ENCODE results near the gene PTPRG. TPM values are rescaled to one million over a fixed set of nuclear protein-coding genes. Genes with fewer than 3 reads are reported as not detected.

The PTPRG gene
- total and polyA plus RNA-seq, 2 donors (not counting 3 experiments of a cell fraction or from before 2014, with no cell fraction given) = 8.9 to 39.1 TPM

- intact Hi-C loops (cut with micrococcal nuclease) (no loop called here), dilution Hi-C loops (cut with MboI; ENCODE audit: extremely low pct_ligation_motif_present, low sequenced_read_pairs) (no loop called here)
- no peak overlapping the region for H2AFZ ChIP-seq (ENCODE audit: low read depth, low read length)
- no peaks in the 10 kb centered on the region for H3K27me3 ChIP-seq (ENCODE audit: control insufficient read depth in 2 of 2, insufficient read depth in 2 of 2, low read length in 2 of 2)
- no peak overlapping the region for H3K4me2 ChIP-seq (ENCODE audit: insufficient read depth, low read length)
- H3K79me2 ChIP-seq (ENCODE audit: control insufficient read depth, insufficient read depth, low read length) = peaks cover 2% of the 10 kb centered on the region
- H3K4me3 ChIP-seq (replicated peaks in 1 of 3; ENCODE audit: insufficient read depth in 1 of 3, low read depth in 1 of 3, low read length in 3 of 3) = no peak overlapping the region
- H3K4me1 ChIP-seq (ENCODE audit: control insufficient read depth, extremely low read depth, insufficient read depth, low read length) = no peaks in the 10 kb centered on the region
- TF ChIP-seq EZH2 (IDR thresholded peaks at IDR 0.05; ENCODE audit: borderline replicate concordance, low read depth, low read length, severe bottlenecking) = no peak
- TF ChIP-seq CTCF (IDR thresholded peaks at IDR 0.05; ENCODE audit: extremely low read depth in 1 of 2, insufficient read depth in 1 of 2, low read depth in 1 of 2, low read length in 2 of 2) = no peak
- TF ChIP-seq FOS (IDR thresholded peaks at IDR 0.05; ENCODE audit: borderline replicate concordance, insufficient read depth, low read length) = no peak
- TF ChIP-seq POLR2AphosphoS5 (IDR thresholded peaks at IDR 0.05; ENCODE audit: insufficient read depth, low read depth, low read length) = no peak
- no peak for TF ChIP-seq JUN (IDR thresholded peaks at IDR 0.05; ENCODE audit: borderline replicate concordance, insufficient read depth, insufficient read length, low read depth)
- no peak overlapping the region for H3K27ac ChIP-seq (ENCODE audit: insufficient read depth, low read depth, low read length)
- H3K9me3 ChIP-seq (replicated peaks; ENCODE audit: control insufficient read depth, insufficient read depth, low read length) = no peaks in the 10 kb centered on the region
- FAIRE-seq (no peak), DNase-seq (ENCODE audit: low read depth, low spot score) (no peak)
- no peaks in the 10 kb centered on the region for H3K9me1 ChIP-seq (replicated peaks; ENCODE audit: control insufficient read depth, extremely low read depth, insufficient read depth, low read length)
- ChIA-PET CTCF (no interaction called here), POLR2A (no interaction called here)
- no peak overlapping the region for H3K9ac ChIP-seq (replicated peaks; ENCODE audit: extremely low read depth, insufficient read depth, low read length)
- BruUV-seq (replicated peaks) = no TSS peak
- H4K20me1 ChIP-seq (replicated peaks; ENCODE audit: control insufficient read depth, extremely low read depth, insufficient read depth, low read length) = no peaks in the 10 kb centered on the region
- no peaks in the 10 kb centered on the region for H3K36me3 ChIP-seq (ENCODE audit: control insufficient read depth in 2 of 2, extremely low read depth in 1 of 2, insufficient read depth in 2 of 2, low read length in 2 of 2)
Measured at GRCh38 chr3:61600195-61600594, 38.8 kb downstream of the PTPRG start.

- ChIA-PET POLR2A (no interaction called here), CTCF (no interaction called here)
- intact Hi-C loops (cut with micrococcal nuclease) = no loop called here
- H2AFZ ChIP-seq (ENCODE audit: low read depth, low read length) = no peak overlapping the region
- no peak overlapping the region for H3K4me3 ChIP-seq (replicated peaks in 1 of 3; ENCODE audit: insufficient read depth in 1 of 3, low read depth in 1 of 3, low read length in 3 of 3)
- dilution Hi-C loops (cut with MboI; ENCODE audit: extremely low pct_ligation_motif_present, low sequenced_read_pairs) = no loop called here
- H3K9me1 ChIP-seq (replicated peaks; ENCODE audit: control insufficient read depth, extremely low read depth, insufficient read depth, low read length) = no peaks in the 10 kb centered on the region
- H3K27ac ChIP-seq (ENCODE audit: insufficient read depth, low read depth, low read length) = no peak overlapping the region
- no peaks in the 10 kb centered on the region for H3K27me3 ChIP-seq (ENCODE audit: control insufficient read depth in 2 of 2, insufficient read depth in 2 of 2, low read length in 2 of 2)
- H3K9me3 ChIP-seq (replicated peaks; ENCODE audit: control insufficient read depth, insufficient read depth, low read length) = no peaks in the 10 kb centered on the region
- H3K4me1 ChIP-seq (ENCODE audit: control insufficient read depth, extremely low read depth, insufficient read depth, low read length) = no peaks in the 10 kb centered on the region
- H3K9ac ChIP-seq (replicated peaks; ENCODE audit: extremely low read depth, insufficient read depth, low read length) = no peak overlapping the region
- no peaks in the 10 kb centered on the region for H3K36me3 ChIP-seq (ENCODE audit: control insufficient read depth in 2 of 2, extremely low read depth in 1 of 2, insufficient read depth in 2 of 2, low read length in 2 of 2)
- BruUV-seq (replicated peaks) = no TSS peak
- peaks cover 2% of the 10 kb centered on the region for H3K79me2 ChIP-seq (ENCODE audit: control insufficient read depth, insufficient read depth, low read length)
- DNase-seq (ENCODE audit: low read depth, low spot score) (no peak), FAIRE-seq (no peak)
- no peak overlapping the region for H3K4me2 ChIP-seq (ENCODE audit: insufficient read depth, low read length)
- TF ChIP-seq POLR2A (IDR thresholded peaks at IDR 0.05; ENCODE audit: low read depth, low read length) (no peak), MAX (IDR thresholded peaks at IDR 0.05; ENCODE audit: insufficient read depth, insufficient read length) (no peak), POLR2AphosphoS5 (IDR thresholded peaks at IDR 0.05; ENCODE audit: insufficient read depth, low read depth, low read length) (no peak), JUN (IDR thresholded peaks at IDR 0.05; ENCODE audit: borderline replicate concordance, insufficient read depth, insufficient read length, low read depth) (no peak), FOS (IDR thresholded peaks at IDR 0.05; ENCODE audit: borderline replicate concordance, insufficient read depth, low read length) (no peak), EZH2 (IDR thresholded peaks at IDR 0.05; ENCODE audit: borderline replicate concordance, low read depth, low read length, severe bottlenecking) (no peak), CTCF (IDR thresholded peaks at IDR 0.05; ENCODE audit: extremely low read depth in 1 of 2, insufficient read depth in 1 of 2, low read depth in 1 of 2, low read length in 2 of 2) (no peak), MYC (IDR thresholded peaks at IDR 0.05; ENCODE audit: low read depth, low read length) (no peak), GATA2 (IDR thresholded peaks at IDR 0.05; ENCODE audit: insufficient read depth, insufficient read length, low read depth, low read length) (no peak)
- H4K20me1 ChIP-seq (replicated peaks; ENCODE audit: control insufficient read depth, extremely low read depth, insufficient read depth, low read length) = no peaks in the 10 kb centered on the region
Measured at GRCh38 chr3:61601831-61602230, 40.5 kb downstream of the PTPRG start.
